Measurements from ENCODE around the gene FGFR2.

Gene FGFR2

GRCh38 chr10:121540732-121541395 is 57.4 kb downstream of the FGFR2 start:
- DNase-seq (ENCODE audit: insufficient read length, low spot score) = no peak
- FAIRE-seq = no peak
- TF ChIP-seq CTCF (IDR thresholded peaks at IDR 0.05; ENCODE audit: insufficient read depth, missing control alignments) = no peak

- TF ChIP-seq CTCF (IDR thresholded peaks at IDR 0.05; ENCODE audit: insufficient read depth, missing control alignments) = no peak
- FAIRE-seq (no peak), DNase-seq (ENCODE audit: insufficient read length, low spot score) (no peak)
Observed at GRCh38 chr10:121539786-121540185, 58.5 kb downstream of the FGFR2 start.

- DNase-seq (ENCODE audit: insufficient read length, low spot score) (no peak), FAIRE-seq (no peak)
- no peak for TF ChIP-seq CTCF (IDR thresholded peaks at IDR 0.05; ENCODE audit: insufficient read depth, missing control alignments)
Observed at GRCh38 chr10:121536310-121536913, 61.8 kb downstream of the FGFR2 start.

- TF ChIP-seq CTCF (IDR thresholded peaks at IDR 0.05; ENCODE audit: insufficient read depth, missing control alignments) = no peak
- FAIRE-seq (no peak), DNase-seq (ENCODE audit: insufficient read length, low spot score) (no peak)
Observed at GRCh38 chr10:121535381-121535780, 62.9 kb downstream of the FGFR2 start.

- DNase-seq (ENCODE audit: insufficient read length, low spot score) = no peak
- TF ChIP-seq CTCF (IDR thresholded peaks at IDR 0.05; ENCODE audit: insufficient read depth, missing control alignments) = no peak
- no peak for FAIRE-seq
Observed at GRCh38 chr10:121532292-121532864, 65.9 kb downstream of the FGFR2 start.

DNA sequence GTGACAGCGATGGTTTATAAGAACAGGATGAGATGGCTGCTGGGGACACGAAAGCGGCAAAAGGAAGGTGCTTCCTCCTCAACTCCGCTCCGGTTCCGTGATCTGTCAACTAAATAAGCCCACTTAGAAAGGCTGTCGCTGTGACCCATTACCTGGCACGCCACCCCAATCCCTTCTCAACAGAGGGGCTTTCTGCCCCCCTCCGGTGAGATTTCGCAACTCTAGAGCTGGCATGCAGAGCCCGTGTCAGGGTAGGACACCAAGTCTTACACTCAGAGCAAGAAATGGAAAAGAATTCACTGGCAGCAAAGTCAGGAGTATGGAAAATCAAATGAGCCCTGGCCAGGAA is 66.4 kb downstream of the FGFR2 start:
- FAIRE-seq (no peak), DNase-seq (ENCODE audit: insufficient read length, low spot score) (no peak)
- TF ChIP-seq CTCF (IDR thresholded peaks at IDR 0.05; ENCODE audit: insufficient read depth, missing control alignments) = no peak
